Body of pancreas (tissue), 4 donors: ENCODE results near the gene FBN1. TPM values are rescaled to one million over a fixed set of nuclear protein-coding genes. Genes with fewer than 3 reads are reported as not detected.

Source experiments
- ATAC-seq: fragments of 150-250 bp; one replicate; pipeline ENCODE4 v1.9.1; 2016
- DNase-seq, 4 donors: peaks; one replicate each; pipeline ENCODE4 v3.0.0-alpha.2; 2019
- H3K27ac ChIP-seq, 4 donors: fragments of 200-600 bp; sonication (generic); 1 replicate in 3 of 4; 2 replicates in 1 of 4; pipeline versions ENCODE4 v1.5.1 to v1.6.1; 2016 to 2019; ENCODE audit warnings: mild to moderate bottlenecking in 1 of 4, mixed read lengths in 1 of 4, moderate library complexity in 1 of 4
- H3K27me3 ChIP-seq, 2 donors: fragments of 200-600 bp; sonication (generic); one replicate each; pipeline ENCODE4 v1.6.0; 2016; ENCODE audit warnings: mild to moderate bottlenecking in 1 of 2
- H3K36me3 ChIP-seq, 2 donors: fragments of 200-600 bp; sonication (generic); replicated peaks in 1 of 2; 2 replicates each; pipeline ENCODE4 v1.5.1; 2016; ENCODE audit warnings: low read depth in 2 of 2; ENCODE audit not compliant: insufficient read depth in 1 of 2
- H3K4me1 ChIP-seq: fragments of 200-600 bp; sonication (generic); one replicate; pipeline ENCODE4 v1.6.0; 2016
- H3K4me3 ChIP-seq, 2 donors: fragments of 200-600 bp; sonication (generic); 1 replicate in 1 of 2; 2 replicates in 1 of 2; pipeline ENCODE4 v1.5.1; 2016 to 2019
- H3K9me3 ChIP-seq, 3 donors: fragments of 200-600 bp; sonication (generic); 1 replicate in 2 of 3; 2 replicates in 1 of 3; pipeline ENCODE4 v1.5.1; 2016
- POLR2A ChIP-seq, 3 donors: fragments of 450-650 bp; IDR thresholded peaks; one replicate each; pipeline ENCODE4 v1.6.1; 2016; ENCODE audit warnings: antibody characterized with exemption in 3 of 3, mild to moderate bottlenecking in 2 of 3
- WGBS, 2 donors: methylation state at CpG; one replicate each; pipeline ENCODE4 v1.1.5; 2017; 5-methylcytosine and 5-hydroxymethylcytosine counted together
- intact Hi-C: fragments of 100-400 bp; cut with DNase I; formaldehyde crosslinking; loops from one replicate; pipeline ENCODE4 v1.15.1; 2023
- total RNA-seq, 2 donors: library from RNA; depleted of rRNA; stranded (reverse); fragments of >200 nt; gene quantifications; one replicate each; pipeline ENCODE4 v1.1.0, GENCODE V29; 2016
- TF ChIP-seq, protein P1 (sequence below), 7 experiments: fragments of 450-650 bp in 4 of 7; fragments of 200-600 bp in 3 of 7; sonication (generic) in 3 of 7; IDR thresholded peaks; one replicate each; pipeline ENCODE4 v1.5.1; 2016 to 2019; ENCODE audit warnings: antibody characterized with exemption in 7 of 7

The FBN1 gene
- total RNA-seq, 2 donors from 2014 or later = 12.7 to 51.1 TPM

DNA sequence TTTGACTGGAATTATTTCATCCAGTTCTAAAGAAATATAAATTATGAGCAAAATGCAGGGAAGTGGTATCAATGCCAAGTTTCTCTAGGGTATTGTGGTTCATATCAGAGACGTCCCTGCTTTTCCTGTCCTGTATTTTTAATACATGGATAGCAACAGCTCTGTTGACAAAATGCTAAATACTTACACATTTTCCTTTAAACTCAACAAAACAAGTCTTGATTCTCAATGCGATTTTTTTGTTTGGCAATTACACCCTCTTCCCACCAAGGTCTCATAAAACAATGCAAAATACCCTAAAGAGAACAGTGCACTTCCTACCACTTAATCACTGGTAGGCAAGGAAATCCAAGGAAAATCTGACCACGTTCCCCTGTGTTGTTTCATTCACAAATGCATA, 194.3 kb downstream of the FBN1 start:
- DNase-seq (no peak), ATAC-seq (no peak)
- intact Hi-C loops = no loop called here
- Histone ChIP-seq H3K27me3 (no peaks in the 10 kb centered on the region), H3K36me3 (no peaks in the 10 kb centered on the region), H3K27ac (no peak overlapping the region), H3K9me3 (no peaks in the 10 kb centered on the region), H3K4me3 (no peak overlapping the region), H3K4me1 (no peaks in the 10 kb centered on the region)
- TF ChIP-seq, protein P1, sequence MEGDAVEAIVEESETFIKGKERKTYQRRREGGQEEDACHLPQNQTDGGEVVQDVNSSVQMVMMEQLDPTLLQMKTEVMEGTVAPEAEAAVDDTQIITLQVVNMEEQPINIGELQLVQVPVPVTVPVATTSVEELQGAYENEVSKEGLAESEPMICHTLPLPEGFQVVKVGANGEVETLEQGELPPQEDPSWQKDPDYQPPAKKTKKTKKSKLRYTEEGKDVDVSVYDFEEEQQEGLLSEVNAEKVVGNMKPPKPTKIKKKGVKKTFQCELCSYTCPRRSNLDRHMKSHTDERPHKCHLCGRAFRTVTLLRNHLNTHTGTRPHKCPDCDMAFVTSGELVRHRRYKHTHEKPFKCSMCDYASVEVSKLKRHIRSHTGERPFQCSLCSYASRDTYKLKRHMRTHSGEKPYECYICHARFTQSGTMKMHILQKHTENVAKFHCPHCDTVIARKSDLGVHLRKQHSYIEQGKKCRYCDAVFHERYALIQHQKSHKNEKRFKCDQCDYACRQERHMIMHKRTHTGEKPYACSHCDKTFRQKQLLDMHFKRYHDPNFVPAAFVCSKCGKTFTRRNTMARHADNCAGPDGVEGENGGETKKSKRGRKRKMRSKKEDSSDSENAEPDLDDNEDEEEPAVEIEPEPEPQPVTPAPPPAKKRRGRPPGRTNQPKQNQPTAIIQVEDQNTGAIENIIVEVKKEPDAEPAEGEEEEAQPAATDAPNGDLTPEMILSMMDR (IDR thresholded peaks at IDR 0.05) = no peak
- no peak for TF ChIP-seq POLR2A (IDR thresholded peaks at IDR 0.05)
- WGBS, 2 donors = 35 to 36% methylated on average over 3 of the region's 3 CpGs

DNA sequence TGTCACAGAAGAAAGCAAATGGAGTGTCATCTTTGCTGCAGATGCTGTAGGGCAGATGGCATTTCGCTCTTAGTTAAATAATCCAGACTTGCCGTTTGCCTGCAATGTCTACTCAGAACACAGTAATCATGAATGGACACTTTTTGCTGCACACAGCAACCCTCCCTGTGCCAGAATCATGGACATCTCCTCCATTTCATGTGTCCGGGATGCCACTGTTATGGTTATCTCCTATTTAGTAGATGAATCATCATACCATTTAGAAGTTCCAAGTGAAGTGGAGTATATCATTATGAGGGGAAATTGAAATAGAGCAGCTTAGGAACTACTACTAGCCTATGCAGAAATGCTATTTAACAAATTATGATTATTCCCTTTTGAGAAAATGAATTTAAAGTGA, 195.8 kb downstream of the FBN1 start:
- WGBS, 2 donors = 87 to 90% methylated on average over 3 of the region's 3 CpGs
- Histone ChIP-seq H3K27me3 (no peaks in the 10 kb centered on the region), H3K36me3 (no peaks in the 10 kb centered on the region), H3K27ac (no peak overlapping the region), H3K4me1 (no peaks in the 10 kb centered on the region), H3K9me3 (no peaks in the 10 kb centered on the region), H3K4me3 (no peak overlapping the region)
- intact Hi-C loops = no loop called here
- TF ChIP-seq POLR2A (IDR thresholded peaks at IDR 0.05) = no peak
- TF ChIP-seq, protein P1 (IDR thresholded peaks at IDR 0.05) = no peak
- DNase-seq (no peak), ATAC-seq (no peak)

DNA sequence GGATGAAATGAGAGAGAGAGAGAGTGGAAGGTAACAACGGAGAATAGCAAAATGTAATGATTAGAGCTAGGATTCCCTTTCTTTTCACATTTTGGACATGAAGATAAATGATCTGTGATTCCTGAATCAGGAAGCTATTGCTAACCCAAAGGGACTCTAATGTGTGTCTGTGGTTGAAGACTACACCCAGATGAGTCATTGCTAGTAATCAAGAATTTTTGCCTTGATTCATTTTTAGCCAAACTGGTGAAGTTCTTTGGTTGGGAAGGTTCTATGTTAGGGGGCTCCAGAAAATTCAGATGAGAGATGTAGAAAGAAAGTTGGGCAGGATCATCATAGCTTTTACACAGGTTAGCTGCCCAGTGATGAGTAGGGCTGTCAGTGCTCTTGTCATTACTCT, 197.9 kb downstream of the FBN1 start:
- Histone ChIP-seq H3K27me3 (no peaks in the 10 kb centered on the region), H3K4me1 (no peaks in the 10 kb centered on the region), H3K9me3 (no peaks in the 10 kb centered on the region), H3K27ac (no peak overlapping the region), H3K4me3 (no peak overlapping the region), H3K36me3 (no peaks in the 10 kb centered on the region)
- DNase-seq (no peak), ATAC-seq (no peak)
- intact Hi-C loops = no loop called here
- TF ChIP-seq, protein P1 (IDR thresholded peaks at IDR 0.05) = no peak
- no peak for TF ChIP-seq POLR2A (IDR thresholded peaks at IDR 0.05)
- 91% methylated on average over 1 of the region's 1 CpG for whole genome bisulfite sequencing, 2 donors

DNA sequence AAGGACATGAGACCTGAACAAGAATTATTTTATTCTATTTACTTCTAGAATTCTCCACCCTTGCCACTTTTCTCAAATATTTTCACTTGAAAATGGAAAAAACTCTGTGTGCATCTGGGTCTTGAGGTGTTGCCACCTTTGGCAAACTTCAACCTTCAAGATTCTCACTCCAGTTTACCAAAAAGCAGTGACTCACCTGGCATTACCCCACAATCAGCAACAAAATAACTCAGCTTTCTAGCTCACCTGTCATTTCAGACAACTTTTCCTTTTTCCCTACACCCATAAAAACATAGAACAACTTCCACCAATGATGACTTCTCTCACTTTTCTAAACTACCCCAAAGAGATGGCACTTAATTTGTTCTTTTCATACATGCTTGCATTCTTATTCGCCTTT, 198.5 kb downstream of the FBN1 start:
- Histone ChIP-seq H3K36me3 (no peaks in the 10 kb centered on the region), H3K27ac (no peak overlapping the region), H3K4me3 (no peak overlapping the region), H3K9me3 (no peaks in the 10 kb centered on the region), H3K4me1 (no peaks in the 10 kb centered on the region), H3K27me3 (no peaks in the 10 kb centered on the region)
- DNase-seq (no peak), ATAC-seq (no peak)
- TF ChIP-seq, protein P1 (IDR thresholded peaks at IDR 0.05) = no peak
- no peak for TF ChIP-seq POLR2A (IDR thresholded peaks at IDR 0.05)
- WGBS, 2 donors = 88 to 91% methylated on average over 1 of the region's 1 CpG
- intact Hi-C loops = no loop called here

DNA sequence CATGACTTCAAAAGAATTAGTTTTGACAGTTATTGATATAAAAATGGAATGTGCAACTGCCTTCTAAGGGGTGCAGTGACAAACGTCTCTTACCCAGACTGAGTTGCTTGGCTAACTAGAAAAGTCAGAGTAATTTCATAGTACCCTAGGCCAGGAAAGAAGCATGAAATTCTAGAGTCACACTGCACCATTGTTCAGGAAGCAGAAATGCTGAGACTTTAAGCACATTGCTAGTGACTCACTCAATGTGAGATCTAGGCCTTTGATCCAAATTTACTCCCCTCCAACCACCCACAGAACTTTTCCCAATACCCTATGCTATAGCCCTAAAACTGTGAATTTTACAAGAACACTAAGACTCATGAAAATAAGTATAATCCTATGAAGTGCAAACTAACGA, 203.5 kb downstream of the FBN1 start:
- no peak overlapping the region for H3K4me3 ChIP-seq
- intact Hi-C loops = no loop called here
- ATAC-seq (no peak), DNase-seq (no peak)
- no peak overlapping the region for H3K27ac ChIP-seq
- 65 to 73% methylated on average over 2 of the region's 2 CpGs for WGBS, 2 donors
- no peaks in the 10 kb centered on the region for H3K36me3 ChIP-seq
- no peaks in the 10 kb centered on the region for H3K4me1 ChIP-seq
- H3K27me3 ChIP-seq = no peaks in the 10 kb centered on the region
- TF ChIP-seq POLR2A (IDR thresholded peaks at IDR 0.05) = no peak
- no peaks in the 10 kb centered on the region for H3K9me3 ChIP-seq
